Endothelial cell of umbilical vein (primary cell): ENCODE results near the gene LCP1.

Source experiments
- CTCF ChIP-seq, 2 donors: IDR thresholded peaks; 1 replicate in 1 of 2; 2 replicates in 1 of 2; pipeline ENCODE4 v1.5.1; 2011; ENCODE audit warnings: low read length in 2 of 2, mild to moderate bottlenecking in 2 of 2, moderate library complexity in 2 of 2, control low read depth in 1 of 2, inconsistent platforms in 1 of 2, low read depth in 1 of 2; ENCODE audit not compliant: insufficient read depth in 1 of 2; ENCODE audit errors: extremely low read depth in 1 of 2
- EZH2 ChIP-seq: IDR thresholded peaks from 2 replicates; pipeline ENCODE4 v1.6.1; 2012; ENCODE audit warnings: borderline replicate concordance, low read depth, mild to moderate bottlenecking, moderate library complexity, low read length, inconsistent platforms; ENCODE audit not compliant: severe bottlenecking
- FOS ChIP-seq: IDR thresholded peaks from 2 replicates; pipeline ENCODE4 v1.6.1; 2011; ENCODE audit warnings: mild to moderate bottlenecking, low read length, moderate library complexity, borderline replicate concordance; ENCODE audit not compliant: insufficient read depth
- JUN ChIP-seq: IDR thresholded peaks from 2 replicates; pipeline ENCODE4 v1.6.1; 2011; ENCODE audit warnings: borderline replicate concordance, low read depth; ENCODE audit not compliant: insufficient read length, insufficient read depth
- MYC ChIP-seq: IDR thresholded peaks from one replicate; pipeline ENCODE4 v1.6.1; 2011; ENCODE audit warnings: mild to moderate bottlenecking, low read depth, low read length
- POLR2A ChIP-seq: IDR thresholded peaks from 2 replicates; pipeline ENCODE4 v1.6.1; 2012; ENCODE audit warnings: low read depth, mild to moderate bottlenecking, control low read depth, low read length
- POLR2AphosphoS5 ChIP-seq: IDR thresholded peaks from 2 replicates; pipeline ENCODE4 v1.6.1; 2012; ENCODE audit warnings: low read depth, mild to moderate bottlenecking, control low read depth, low read length, moderate library complexity; ENCODE audit not compliant: insufficient read depth
- TF ChIP-seq, protein P1 (sequence below): IDR thresholded peaks from 2 replicates; pipeline ENCODE4 v1.6.1; 2011; ENCODE audit not compliant: insufficient read depth, insufficient read length

DNA sequence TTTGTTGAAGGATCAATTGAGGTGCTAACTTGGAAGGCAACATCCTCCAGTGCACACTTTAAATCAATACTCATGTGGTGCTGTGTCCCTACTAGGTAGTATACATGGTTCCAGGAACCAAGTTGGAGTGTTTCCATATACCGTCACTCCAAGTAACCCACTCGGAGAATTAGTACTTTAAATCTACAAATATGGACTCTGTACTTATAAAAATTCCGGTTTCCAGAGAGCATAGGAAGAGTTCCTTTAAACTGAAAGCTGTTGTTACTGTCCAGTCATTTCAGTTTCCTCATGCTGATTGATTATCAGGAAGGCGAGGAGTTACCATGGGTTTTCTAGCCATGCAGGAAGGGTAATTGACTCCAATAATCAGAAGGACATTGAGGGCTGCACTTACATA, 84.3 kb downstream of the LCP1 start:
- TF ChIP-seq CTCF (IDR thresholded peaks at IDR 0.05; ENCODE audit: extremely low read depth in 1 of 2, insufficient read depth in 1 of 2, low read depth in 1 of 2, low read length in 2 of 2) (no peak), MYC (no peak), POLR2AphosphoS5 (no peak), POLR2A (no peak), FOS (no peak), EZH2 (no peak), JUN (no peak)
- TF ChIP-seq, protein P1, sequence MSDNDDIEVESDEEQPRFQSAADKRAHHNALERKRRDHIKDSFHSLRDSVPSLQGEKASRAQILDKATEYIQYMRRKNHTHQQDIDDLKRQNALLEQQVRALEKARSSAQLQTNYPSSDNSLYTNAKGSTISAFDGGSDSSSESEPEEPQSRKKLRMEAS: no peak
